Astrocyte (in vitro differentiated cells and primary cell): Measurements from ENCODE around the gene EVC2. TPM values are rescaled to one million over a fixed set of nuclear protein-coding genes. Genes with fewer than 3 reads are reported as not detected.

Experiments used
- DNase-seq: peaks from one replicate; pipeline ENCODE4 v3.0.0-alpha.2; 2010; ENCODE audit warnings: low read depth
- FAIRE-seq: peaks from 2 replicates; lab custom pipeline; 2011; peaks lifted over from hg19 to GRCh38; lab: Jason Lieb, UNC
- H2AFZ ChIP-seq: 2 replicates; pipeline ENCODE4 v1.6.0; 2012; ENCODE audit warnings: low read depth, low read length, inconsistent platforms
- H3K27ac ChIP-seq: 2 replicates; pipeline ENCODE4 v1.5.1; 2011; ENCODE audit warnings: low read depth, low read length, inconsistent platforms
- H3K27me3 ChIP-seq: 2 replicates; pipeline ENCODE4 v1.6.0; 2011; ENCODE audit warnings: low read length, inconsistent platforms; ENCODE audit not compliant: insufficient read depth
- H3K36me3 ChIP-seq: 2 replicates; pipeline ENCODE4 v1.5.1; 2011; ENCODE audit warnings: low read length, inconsistent platforms; ENCODE audit not compliant: insufficient read depth
- H3K4me1 ChIP-seq: 2 replicates; pipeline ENCODE4 v1.5.1; 2011; ENCODE audit warnings: low read length, inconsistent platforms; ENCODE audit not compliant: insufficient read depth
- H3K4me2 ChIP-seq: 2 replicates; pipeline ENCODE4 v1.6.0; 2012; ENCODE audit warnings: low read length, inconsistent platforms
- H3K4me3 ChIP-seq: 2 replicates; pipeline ENCODE4 v1.5.1; 2011; ENCODE audit warnings: low read depth, mild to moderate bottlenecking, low read length, inconsistent platforms; ENCODE audit not compliant: insufficient read depth
- H3K79me2 ChIP-seq: 2 replicates; pipeline ENCODE4 v1.6.0; 2012; ENCODE audit warnings: mild to moderate bottlenecking, low read length, inconsistent platforms; ENCODE audit not compliant: insufficient read depth
- H3K9ac ChIP-seq: 2 replicates; pipeline ENCODE4 v1.6.0; 2012; ENCODE audit warnings: mild to moderate bottlenecking, low read length, inconsistent platforms
- H3K9me3 ChIP-seq: 2 replicates; pipeline ENCODE4 v1.5.1; 2012; ENCODE audit warnings: low read depth, mild to moderate bottlenecking, low read length, inconsistent platforms; ENCODE audit not compliant: insufficient read depth
- H4K20me1 ChIP-seq: 2 replicates; pipeline ENCODE4 v1.6.0; 2012; ENCODE audit warnings: low read length, inconsistent platforms; ENCODE audit not compliant: insufficient read depth
- H3K27ac Mint-ChIP-seq: one replicate; pipeline ENCODE4 v1.8.0; 2021; ENCODE audit warnings: mild to moderate bottlenecking, mixed read lengths; ENCODE audit not compliant: unreplicated experiment
- H3K27me3 Mint-ChIP-seq: one replicate; pipeline ENCODE4 v1.8.0; 2021; ENCODE audit warnings: low read depth, mixed read lengths; ENCODE audit not compliant: unreplicated experiment
- H3K36me3 Mint-ChIP-seq: one replicate; pipeline ENCODE4 v1.8.0; 2021; ENCODE audit warnings: low read depth, mixed read lengths; ENCODE audit not compliant: unreplicated experiment
- H3K4me1 Mint-ChIP-seq: one replicate; pipeline ENCODE4 v1.8.0; 2021; ENCODE audit warnings: low read depth, mixed read lengths; ENCODE audit not compliant: unreplicated experiment
- H3K4me3 Mint-ChIP-seq: one replicate; pipeline ENCODE4 v1.8.0; 2021; ENCODE audit warnings: mild to moderate bottlenecking, moderate library complexity, mixed read lengths; ENCODE audit not compliant: unreplicated experiment
- H3K9me3 Mint-ChIP-seq: one replicate; pipeline ENCODE4 v1.8.0; 2021; ENCODE audit warnings: mild to moderate bottlenecking, mixed read lengths; ENCODE audit not compliant: unreplicated experiment
- CTCF ChIP-seq: IDR thresholded peaks from 2 replicates; pipeline ENCODE4 v1.5.1; 2011; ENCODE audit warnings: low read depth, mild to moderate bottlenecking, inconsistent platforms, low read length, moderate library complexity; ENCODE audit not compliant: insufficient read depth
- EZH2 ChIP-seq: IDR thresholded peaks from 2 replicates; pipeline ENCODE4 v1.6.1; 2012; ENCODE audit warnings: mild to moderate bottlenecking, low read length, inconsistent platforms; ENCODE audit not compliant: insufficient read depth
- total RNA-seq: library from RNA; stranded (reverse); gene quantifications from 2 replicates; pipeline ENCODE4 v1.2.1, GENCODE V29; 2021

The EVC2 gene
- total RNA-seq, 1 donor from 2014 or later: 3.3 TPM

- Histone ChIP-seq H4K20me1 (no peaks in the 10 kb centered on the region), H3K27me3 (no peaks in the 10 kb centered on the region), H2AFZ (no peak overlapping the region), H3K79me2 (no peaks in the 10 kb centered on the region), H3K27ac (no peak overlapping the region), H3K9me3 (no peaks in the 10 kb centered on the region), H3K4me1 (no peaks in the 10 kb centered on the region), H3K36me3 (peaks cover 21% of the 10 kb centered on the region), H3K4me2 (no peak overlapping the region), H3K9ac (no peak overlapping the region), H3K4me3 (no peak overlapping the region)
- no peak for DNase-seq
- H3K9me3 Mint-ChIP-seq: no peaks in the 10 kb centered on the region
- H3K27me3 Mint-ChIP-seq: no peaks in the 10 kb centered on the region
- H3K4me3 Mint-ChIP-seq: no peak overlapping the region
- H3K36me3 Mint-ChIP-seq: peaks cover 35% of the 10 kb centered on the region
- H3K4me1 Mint-ChIP-seq: no peaks in the 10 kb centered on the region
- TF ChIP-seq EZH2: no peak
- no peak for TF ChIP-seq CTCF
- no peak for FAIRE-seq
- H3K27ac Mint-ChIP-seq: no peak overlapping the region
These were observed 91.9 kb downstream of the EVC2 start for GRCh38 chr4:5616331-5616950.

GRCh38 chr4:5615496-5616075 lies 92.8 kb downstream of the EVC2 start:
- Mint-ChIP-seq H3K4me3 (no peak overlapping the region), H3K27ac (no peak overlapping the region), H3K4me1 (no peaks in the 10 kb centered on the region), H3K27me3 (no peaks in the 10 kb centered on the region), H3K36me3 (peaks cover 33% of the 10 kb centered on the region), H3K9me3 (no peaks in the 10 kb centered on the region)
- Histone ChIP-seq H3K9me3 (no peaks in the 10 kb centered on the region), H4K20me1 (no peaks in the 10 kb centered on the region), H2AFZ (no peak overlapping the region), H3K4me2 (no peak overlapping the region), H3K4me1 (no peaks in the 10 kb centered on the region), H3K4me3 (no peak overlapping the region), H3K9ac (no peak overlapping the region), H3K79me2 (no peaks in the 10 kb centered on the region), H3K27ac (no peak overlapping the region), H3K27me3 (no peaks in the 10 kb centered on the region), H3K36me3 (peaks cover 21% of the 10 kb centered on the region)
- FAIRE-seq: no peak
- no peak for TF ChIP-seq EZH2
- no peak for TF ChIP-seq CTCF
- no peak for DNase-seq

- no peak overlapping the region for H3K4me2 ChIP-seq
- peaks cover 22% of the 10 kb centered on the region for H3K36me3 Mint-ChIP-seq
- no peak overlapping the region for H3K27ac ChIP-seq
- H3K4me3 Mint-ChIP-seq: no peak overlapping the region
- no peaks in the 10 kb centered on the region for H3K4me1 Mint-ChIP-seq
- H3K79me2 ChIP-seq: no peaks in the 10 kb centered on the region
- H2AFZ ChIP-seq: no peak overlapping the region
- H3K27me3 Mint-ChIP-seq: no peaks in the 10 kb centered on the region
- no peaks in the 10 kb centered on the region for H3K4me1 ChIP-seq
- peaks cover 20% of the 10 kb centered on the region for H3K36me3 ChIP-seq
- H3K4me3 ChIP-seq: no peak overlapping the region
- no peaks in the 10 kb centered on the region for H4K20me1 ChIP-seq
- H3K27me3 ChIP-seq: no peaks in the 10 kb centered on the region
- H3K9ac ChIP-seq: no peak overlapping the region
- DNase-seq (no peak), FAIRE-seq (no peak)
- H3K9me3 Mint-ChIP-seq: no peaks in the 10 kb centered on the region
- no peak for TF ChIP-seq EZH2
- no peak for TF ChIP-seq CTCF
- no peak overlapping the region for H3K27ac Mint-ChIP-seq
- no peaks in the 10 kb centered on the region for H3K9me3 ChIP-seq
These were observed 96.6 kb downstream of the EVC2 start for GRCh38 chr4:5611750-5612149.
